ENCODE measurements around the gene CCT3. TPM values are rescaled to one million over a fixed set of nuclear protein-coding genes. Genes with fewer than 3 reads are reported as not detected.

The CCT3 gene
- total RNA-seq, 1 donor from 2014 or later: 343 TPM

DNA sequence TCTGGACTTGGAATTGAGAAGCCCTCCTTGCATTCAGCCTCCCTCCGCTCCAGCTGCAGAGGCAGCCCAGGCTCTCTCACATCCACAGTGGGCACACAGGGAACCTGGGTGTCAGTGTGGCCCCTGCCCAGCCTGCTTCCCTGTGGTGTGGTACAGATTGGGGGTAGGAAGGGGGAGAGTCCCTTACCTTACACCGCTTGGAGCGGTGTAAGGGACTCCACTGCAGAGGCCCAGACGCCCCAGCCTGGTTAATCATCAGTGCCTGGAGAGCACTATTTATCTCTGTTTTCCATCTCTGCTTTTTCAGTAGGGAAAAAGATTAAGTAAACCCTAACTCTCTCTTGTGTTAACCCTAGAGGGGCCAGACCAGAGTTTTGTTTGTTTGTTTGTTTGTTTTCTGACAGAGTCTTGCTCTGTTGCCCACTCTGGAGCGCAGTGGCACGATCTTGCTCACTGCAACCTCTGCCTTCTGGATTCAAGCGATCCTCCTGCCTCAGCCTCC lies 30.1 kb upstream of the CCT3 start:
- TF ChIP-seq, protein P1, sequence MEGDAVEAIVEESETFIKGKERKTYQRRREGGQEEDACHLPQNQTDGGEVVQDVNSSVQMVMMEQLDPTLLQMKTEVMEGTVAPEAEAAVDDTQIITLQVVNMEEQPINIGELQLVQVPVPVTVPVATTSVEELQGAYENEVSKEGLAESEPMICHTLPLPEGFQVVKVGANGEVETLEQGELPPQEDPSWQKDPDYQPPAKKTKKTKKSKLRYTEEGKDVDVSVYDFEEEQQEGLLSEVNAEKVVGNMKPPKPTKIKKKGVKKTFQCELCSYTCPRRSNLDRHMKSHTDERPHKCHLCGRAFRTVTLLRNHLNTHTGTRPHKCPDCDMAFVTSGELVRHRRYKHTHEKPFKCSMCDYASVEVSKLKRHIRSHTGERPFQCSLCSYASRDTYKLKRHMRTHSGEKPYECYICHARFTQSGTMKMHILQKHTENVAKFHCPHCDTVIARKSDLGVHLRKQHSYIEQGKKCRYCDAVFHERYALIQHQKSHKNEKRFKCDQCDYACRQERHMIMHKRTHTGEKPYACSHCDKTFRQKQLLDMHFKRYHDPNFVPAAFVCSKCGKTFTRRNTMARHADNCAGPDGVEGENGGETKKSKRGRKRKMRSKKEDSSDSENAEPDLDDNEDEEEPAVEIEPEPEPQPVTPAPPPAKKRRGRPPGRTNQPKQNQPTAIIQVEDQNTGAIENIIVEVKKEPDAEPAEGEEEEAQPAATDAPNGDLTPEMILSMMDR (conservative IDR thresholded peaks at IDR 0.05): no peak
- Mint-ChIP-seq H3K27ac (ENCODE audit: unreplicated experiment) (no peak overlapping the region), H3K27me3 (ENCODE audit: low read depth) (peaks cover 84% of the 10 kb centered on the region), H3K4me1 (peaks cover 3% of the 10 kb centered on the region), H3K4me3 (no peak overlapping the region), H3K9me3 (no peaks in the 10 kb centered on the region), H3K36me3 (ENCODE audit: low read depth) (no peaks in the 10 kb centered on the region)
- DNase-seq (ENCODE audit: low read depth, low spot score): no peak

DNA sequence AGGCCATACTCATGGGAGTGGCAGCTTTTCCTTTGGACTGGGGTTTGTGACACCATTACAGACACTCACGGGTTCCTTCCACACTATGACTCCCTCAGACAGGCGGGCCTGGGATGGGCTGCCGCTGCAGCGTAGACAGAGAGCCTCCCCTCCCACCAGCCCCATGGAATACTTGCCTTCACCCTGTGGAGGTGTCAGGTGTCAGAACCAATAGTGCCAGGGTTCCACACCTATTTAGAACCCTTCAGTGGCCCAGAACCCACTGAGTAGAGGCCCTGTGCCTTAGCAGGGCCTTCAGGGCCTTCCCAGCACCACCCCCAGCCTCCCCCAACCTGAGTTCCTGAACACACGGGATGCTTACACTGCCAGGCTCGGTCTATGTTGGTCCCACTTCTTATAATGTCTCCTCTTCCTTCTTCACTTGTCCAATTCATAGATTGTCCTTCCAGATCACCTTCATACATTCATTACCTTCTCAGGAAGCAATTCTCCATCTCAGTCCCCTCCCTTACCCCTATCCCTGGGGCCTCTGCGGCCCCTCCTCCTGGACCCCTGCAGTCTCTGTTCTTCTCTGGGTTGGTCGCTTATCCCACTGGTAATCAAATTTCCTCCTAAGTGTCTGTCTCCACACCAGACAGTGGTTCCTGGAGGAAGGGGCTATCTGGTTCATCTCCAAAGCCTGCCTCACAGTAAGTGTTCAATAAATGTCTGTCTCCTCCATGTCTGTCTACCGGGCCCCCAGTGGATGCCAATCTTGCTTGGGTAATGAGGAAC lies 29.5 kb upstream of the CCT3 start:
- no peaks in the 10 kb centered on the region for H3K36me3 Mint-ChIP-seq (ENCODE audit: low read depth)
- TF ChIP-seq, protein P1 (conservative IDR thresholded peaks at IDR 0.05): no peak
- DNase-seq (ENCODE audit: low read depth, low spot score): no peak
- H3K4me3 Mint-ChIP-seq: no peak overlapping the region
- peaks cover 3% of the 10 kb centered on the region for H3K4me1 Mint-ChIP-seq
- no peak overlapping the region for H3K27ac Mint-ChIP-seq (ENCODE audit: unreplicated experiment)
- H3K27me3 Mint-ChIP-seq (ENCODE audit: low read depth): peaks cover 80% of the 10 kb centered on the region
- no peaks in the 10 kb centered on the region for H3K9me3 Mint-ChIP-seq

DNA sequence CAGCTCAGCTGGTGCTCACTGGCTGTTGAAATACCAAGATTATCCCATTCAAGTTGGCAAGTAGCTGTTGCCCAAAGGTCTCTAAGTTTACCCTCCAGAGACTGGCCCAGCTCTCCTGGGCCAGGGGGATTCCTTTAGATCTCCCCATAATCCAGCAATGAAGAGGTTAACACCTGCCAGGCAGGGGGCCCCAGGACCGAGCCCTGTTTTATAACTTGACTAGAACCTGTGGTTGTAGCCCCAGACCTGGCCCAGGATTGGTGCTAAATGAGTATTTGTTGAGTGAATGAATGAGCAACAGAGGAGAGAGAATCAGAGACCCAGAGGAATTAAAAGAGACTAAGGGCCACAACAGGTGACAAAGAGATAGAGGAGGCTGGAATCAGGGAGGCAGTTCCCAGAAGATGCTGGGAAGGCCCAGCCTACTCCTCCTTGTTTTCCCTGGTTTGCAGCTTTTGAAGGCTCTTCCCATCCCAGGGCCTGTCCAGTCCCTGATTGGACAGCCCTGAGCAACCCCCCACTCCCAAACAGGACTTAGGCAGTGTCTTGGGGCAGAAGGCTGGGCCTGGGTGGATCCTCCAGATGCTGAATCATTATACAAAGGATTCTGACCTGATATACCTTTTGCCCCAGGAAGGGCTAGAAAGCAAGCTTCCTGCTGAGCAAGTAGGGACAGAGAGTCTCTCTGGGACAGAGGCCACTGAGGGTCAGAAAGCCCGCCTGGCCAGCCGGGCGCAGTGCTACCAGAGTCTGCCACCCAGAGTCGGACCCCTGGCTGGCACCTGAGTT lies 28.5 kb upstream of the CCT3 start:
- Mint-ChIP-seq H3K27ac (ENCODE audit: unreplicated experiment) (no peak overlapping the region), H3K36me3 (ENCODE audit: low read depth) (no peaks in the 10 kb centered on the region), H3K4me1 (peaks cover 3% of the 10 kb centered on the region), H3K27me3 (ENCODE audit: low read depth) (peaks cover 70% of the 10 kb centered on the region), H3K9me3 (no peaks in the 10 kb centered on the region), H3K4me3 (no peak overlapping the region)
- no peak for DNase-seq (ENCODE audit: low read depth, low spot score)
- TF ChIP-seq, protein P1 (conservative IDR thresholded peaks at IDR 0.05): no peak

DNA sequence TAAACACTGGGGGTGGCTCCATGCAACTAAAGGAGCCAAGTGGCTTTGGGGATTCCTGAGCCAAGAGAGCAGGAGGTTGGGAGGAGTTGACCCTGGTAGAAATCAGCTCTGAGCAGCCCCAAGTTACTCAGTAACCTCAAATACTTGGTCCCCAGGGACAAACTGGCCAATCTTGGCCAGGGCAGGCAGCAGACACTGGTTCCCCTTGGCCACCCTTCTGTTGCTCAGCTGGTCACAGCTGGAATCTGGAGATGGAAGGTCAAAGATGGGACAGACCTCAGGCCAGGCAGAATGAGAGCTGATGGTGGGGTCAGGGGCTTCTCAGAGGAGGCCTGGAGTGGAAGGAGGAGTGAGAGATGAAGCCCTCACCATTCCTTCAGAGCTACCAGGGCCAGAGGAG lies 27.7 kb upstream of the CCT3 start:
- TF ChIP-seq, protein P1 (conservative IDR thresholded peaks at IDR 0.05): no peak
- Mint-ChIP-seq H3K4me3 (no peak overlapping the region), H3K4me1 (peaks cover 3% of the 10 kb centered on the region), H3K27me3 (ENCODE audit: low read depth) (peaks cover 62% of the 10 kb centered on the region), H3K27ac (ENCODE audit: unreplicated experiment) (no peak overlapping the region), H3K36me3 (ENCODE audit: low read depth) (no peaks in the 10 kb centered on the region), H3K9me3 (no peaks in the 10 kb centered on the region)
- no peak for DNase-seq (ENCODE audit: low read depth, low spot score)

DNA sequence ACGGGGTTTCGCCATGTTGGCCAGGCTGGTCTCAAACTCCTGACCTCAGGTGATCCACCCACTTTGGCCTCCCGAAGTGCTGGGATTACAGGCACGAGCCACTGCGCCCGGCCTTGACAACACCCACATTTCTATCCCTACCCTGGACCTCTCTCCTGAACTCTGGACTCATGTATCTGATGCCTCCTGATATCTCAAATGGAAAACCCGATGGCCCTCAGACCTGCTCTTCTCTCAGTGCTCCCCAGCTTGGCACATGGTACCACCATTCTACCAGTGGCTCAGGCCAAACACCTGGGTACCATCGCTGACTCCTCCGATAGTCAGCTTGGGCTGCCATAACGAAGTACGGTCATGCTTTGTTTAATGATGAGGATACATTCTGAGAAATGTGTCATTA lies 22.4 kb upstream of the CCT3 start:
- no peak overlapping the region for H3K27ac Mint-ChIP-seq (ENCODE audit: unreplicated experiment)
- TF ChIP-seq, protein P1 (conservative IDR thresholded peaks at IDR 0.05): no peak
- no peaks in the 10 kb centered on the region for H3K36me3 Mint-ChIP-seq (ENCODE audit: low read depth)
- no peak for DNase-seq (ENCODE audit: low read depth, low spot score)
- peaks cover 10% of the 10 kb centered on the region for H3K4me1 Mint-ChIP-seq
- no peak overlapping the region for H3K4me3 Mint-ChIP-seq
- peaks cover 71% of the 10 kb centered on the region for H3K27me3 Mint-ChIP-seq (ENCODE audit: low read depth)
- no peaks in the 10 kb centered on the region for H3K9me3 Mint-ChIP-seq
